ENCODE data around the gene CDC5L.
"Not testable (repeated sequence)": the region's sequence is repeated elsewhere in the genome, so short reads cannot be mapped to it uniquely, and the experiment has no call there.

CDC5L gene

GRCh38 chr6:44387346-44388134 is at the start of gene CDC5L:
Gene CDC5L (plus strand): TSS chr6:44387706. CDS start chr6:44387824, 118 bp downstream.
- peak; percentile 94 for DNase-seq

- DNase-seq, result peak; percentile 10
Observed at GRCh38 chr6:44338228-44339122, 49.0 kb upstream of the CDC5L start.

- no peak for DNase-seq
Observed at GRCh38 chr6:44339301-44339700, 48.2 kb upstream of the CDC5L start.

GRCh38 chr6:44339763-44340625 is 47.5 kb upstream of the CDC5L start:
- no peak for DNase-seq

GRCh38 chr6:44341095-44341890 is 46.2 kb upstream of the CDC5L start:
- no peak for DNase-seq

- DNase-seq, result no peak
Observed at GRCh38 chr6:44342052-44342451, 45.5 kb upstream of the CDC5L start.

GRCh38 chr6:44342489-44342888 is 45.0 kb upstream of the CDC5L start, which contains the start of gene SPATS1:
Gene SPATS1 (plus strand): TSS chr6:44342650. CDS start chr6:44343096, 446 bp downstream.
- DNase-seq, result no peak

- DNase-seq, result not testable (repeated sequence)
Observed at GRCh38 chr6:44346818-44347217, 40.7 kb upstream of the CDC5L start.

- DNase-seq, result no peak
Observed at GRCh38 chr6:44349904-44350649, 37.4 kb upstream of the CDC5L start.

GRCh38 chr6:44350650-44350994 is 36.9 kb upstream of the CDC5L start:
- DNase-seq, result not testable (repeated sequence)

GRCh38 chr6:44352259-44352658 is 35.2 kb upstream of the CDC5L start:
- no peak for DNase-seq

- DNase-seq, result no peak
Observed at GRCh38 chr6:44353336-44353735, 34.2 kb upstream of the CDC5L start.

GRCh38 chr6:44355640-44356039 is 31.9 kb upstream of the CDC5L start:
- DNase-seq, result no peak

GRCh38 chr6:44356487-44356886 is 31.0 kb upstream of the CDC5L start:
- no peak for DNase-seq

GRCh38 chr6:44359973-44360372 is 27.5 kb upstream of the CDC5L start:
- DNase-seq, result no peak

- no peak for DNase-seq
Observed at GRCh38 chr6:44361947-44362346, 25.6 kb upstream of the CDC5L start.

GRCh38 chr6:44363377-44363926 is 24.1 kb upstream of the CDC5L start:
- DNase-seq, result no peak

GRCh38 chr6:44366781-44367180 is 20.7 kb upstream of the CDC5L start:
- DNase-seq, result no peak

GRCh38 chr6:44367681-44368080 is 19.8 kb upstream of the CDC5L start:
- DNase-seq, result no peak

GRCh38 chr6:44373051-44373450 is 14.5 kb upstream of the CDC5L start:
- no peak for DNase-seq

GRCh38 chr6:44373787-44374186 is 13.7 kb upstream of the CDC5L start:
- no peak for DNase-seq
